HFFc6 (cell line): ENCODE results near the gene ZNF652. TPM values are rescaled to one million over a fixed set of nuclear protein-coding genes. Genes with fewer than 3 reads are reported as not detected.

ENCODE experiments used
- DNase-seq: peaks from one replicate; pipeline ENCODE4 v3.0.0-alpha.2; 2018
- H3K27ac Mint-ChIP-seq: 2 replicates; pipeline ENCODE4 v1.8.0; 2020; ENCODE audit warnings: mild to moderate bottlenecking, mixed read lengths
- H3K27me3 Mint-ChIP-seq: 2 replicates; pipeline ENCODE4 v1.8.0; 2021; ENCODE audit warnings: mild to moderate bottlenecking, moderate library complexity, mixed read lengths; ENCODE audit not compliant: insufficient read depth
- H3K36me3 Mint-ChIP-seq: 2 replicates; pipeline ENCODE4 v1.8.0; 2021; ENCODE audit warnings: low read depth, mixed read lengths
- H3K4me1 Mint-ChIP-seq: 2 replicates; pipeline ENCODE4 v1.8.0; 2020; ENCODE audit warnings: low read depth, mixed read lengths
- H3K4me3 Mint-ChIP-seq: 2 replicates; pipeline ENCODE4 v1.8.0; 2020; ENCODE audit warnings: mild to moderate bottlenecking, moderate library complexity, mixed read lengths
- H3K9me3 Mint-ChIP-seq: 2 replicates; pipeline ENCODE4 v1.8.0; 2020; ENCODE audit warnings: mild to moderate bottlenecking, mixed read lengths
- CTCF ChIP-seq: fragments of 200-600 bp; sonication (generic); IDR thresholded peaks from 2 replicates; pipeline ENCODE4 v1.5.0; 2021; ENCODE audit warnings: antibody characterized with exemption, mild to moderate bottlenecking
- total RNA-seq, 6 experiments: library from RNA; stranded (reverse); fragmentation: NEBNext Ultra II Directional; extraction: Animal tissue kit (Norgen Biotek cat#: 25700); gene quantifications; 2 replicates in 1 of 6; 3 replicates in 5 of 6; pipeline ENCODE4 v1.2.3, GENCODE V29; 2021

ZNF652 gene
- total RNA-seq, 6 experiments from 2014 or later = 12.0 to 15.5 (median 12.7) TPM

GRCh38 chr17:49325980-49326379 lies 36.1 kb downstream of the ZNF652 start:
- no peak overlapping the region for H3K27ac Mint-ChIP-seq
- peaks cover 35% of the 10 kb centered on the region for H3K4me1 Mint-ChIP-seq
- DNase-seq = no peak
- no peak overlapping the region for H3K4me3 Mint-ChIP-seq
- no peaks in the 10 kb centered on the region for H3K9me3 Mint-ChIP-seq
- H3K36me3 Mint-ChIP-seq = peaks cover 6% of the 10 kb centered on the region
- TF ChIP-seq CTCF = no peak
- no peaks in the 10 kb centered on the region for H3K27me3 Mint-ChIP-seq

GRCh38 chr17:49318435-49318965 lies 43.5 kb downstream of the ZNF652 start:
- TF ChIP-seq CTCF = no peak
- Mint-ChIP-seq H3K4me3 (no peak overlapping the region), H3K36me3 (peaks cover 15% of the 10 kb centered on the region), H3K4me1 (peaks cover 39% of the 10 kb centered on the region), H3K9me3 (no peaks in the 10 kb centered on the region), H3K27me3 (no peaks in the 10 kb centered on the region), H3K27ac (no peak overlapping the region)
- DNase-seq = no peak

GRCh38 chr17:49316889-49317675 lies 45.0 kb downstream of the ZNF652 start:
- Mint-ChIP-seq H3K27ac (peak overlapping the region; percentile 76; the same call in 1 of the 2 replicates), H3K36me3 (peaks cover 13% of the 10 kb centered on the region; the same call in 1 of the 2 replicates)
- DNase-seq = no peak

GRCh38 chr17:49316258-49316570 lies 45.8 kb downstream of the ZNF652 start:
- peak; percentile 28 for DNase-seq
- peak overlapping the region; percentile 76 for H3K27ac Mint-ChIP-seq
- H3K36me3 Mint-ChIP-seq = peaks cover 13% of the 10 kb centered on the region; the same call in 1 of the 2 replicates
- no peaks in the 10 kb centered on the region for H3K27me3 Mint-ChIP-seq
- H3K4me1 Mint-ChIP-seq = peaks cover 31% of the 10 kb centered on the region
- no peaks in the 10 kb centered on the region for H3K9me3 Mint-ChIP-seq
- no peak for TF ChIP-seq CTCF
- peak overlapping the region; percentile 82 for H3K4me3 Mint-ChIP-seq

More at GRCh38 chr17:49316889-49317675, 45.0 kb downstream of the ZNF652 start:
- H3K4me1 Mint-ChIP-seq = peaks cover 31% of the 10 kb centered on the region
- no peak for TF ChIP-seq CTCF
- no peaks in the 10 kb centered on the region for H3K27me3 Mint-ChIP-seq
- H3K4me3 Mint-ChIP-seq = no peak overlapping the region
- no peaks in the 10 kb centered on the region for H3K9me3 Mint-ChIP-seq

GRCh38 chr17:49315551-49316257 lies 46.3 kb downstream of the ZNF652 start:
- H3K36me3 Mint-ChIP-seq = peaks cover 13% of the 10 kb centered on the region; the same call in 1 of the 2 replicates
- peak; percentile 91 for DNase-seq
- H3K27ac Mint-ChIP-seq = peak overlapping the region; percentile 76
- H3K27me3 Mint-ChIP-seq = no peaks in the 10 kb centered on the region
- no peaks in the 10 kb centered on the region for H3K9me3 Mint-ChIP-seq
- H3K4me3 Mint-ChIP-seq = peak overlapping the region; percentile 82
- H3K4me1 Mint-ChIP-seq = peaks cover 31% of the 10 kb centered on the region
- peak; percentile 91 for TF ChIP-seq CTCF
